ENCODE results near the gene OBI1. TPM values are rescaled to one million over a fixed set of nuclear protein-coding genes. Genes with fewer than 3 reads are reported as not detected.

The OBI1 gene
- total RNA-seq, 3 donors from 2014 or later: 5.2 to 8.1 (median 5.9) TPM

- peak; percentile 29 for ATAC-seq
- peak overlapping the region; percentile 85 for H3K4me3 ChIP-seq
- DNase-seq: no peak
- intact Hi-C loops (cut with DNase I, micrococcal nuclease): no loop called here
- peaks cover 9% of the 10 kb centered on the region for H3K4me1 ChIP-seq (ENCODE audit: low read depth)
- no peak for TF ChIP-seq CTCF (IDR thresholded peaks at IDR 0.05)
- H3K9me3 ChIP-seq: no peaks in the 10 kb centered on the region
- no peaks in the 10 kb centered on the region for H3K36me3 ChIP-seq (ENCODE audit: low read depth)
Observed at GRCh38 chr13:78657699-78658629, 991 bp downstream of the OBI1 start.

DNA sequence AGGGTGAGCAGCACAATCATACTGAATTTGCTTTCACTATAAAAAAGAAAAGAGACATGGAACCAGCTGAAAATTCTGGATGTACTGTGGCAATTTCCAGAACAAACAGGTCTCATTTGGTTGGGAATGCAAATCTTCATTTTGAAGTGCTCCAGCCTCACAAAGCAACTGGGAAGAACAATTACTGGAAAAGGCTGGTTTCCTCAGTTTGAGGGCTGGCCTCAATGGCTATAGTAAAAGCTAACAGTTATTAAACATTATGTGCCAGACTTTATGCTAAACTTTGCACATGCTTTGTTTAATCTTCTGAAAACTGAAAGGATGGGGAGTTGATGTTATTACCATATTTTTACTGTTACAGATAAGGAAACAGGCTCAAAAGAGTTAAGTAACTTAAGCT, 3.0 kb downstream of the OBI1 start:
- intact Hi-C loops (cut with DNase I, micrococcal nuclease): no loop called here
- no peaks in the 10 kb centered on the region for H3K9me3 ChIP-seq

DNA sequence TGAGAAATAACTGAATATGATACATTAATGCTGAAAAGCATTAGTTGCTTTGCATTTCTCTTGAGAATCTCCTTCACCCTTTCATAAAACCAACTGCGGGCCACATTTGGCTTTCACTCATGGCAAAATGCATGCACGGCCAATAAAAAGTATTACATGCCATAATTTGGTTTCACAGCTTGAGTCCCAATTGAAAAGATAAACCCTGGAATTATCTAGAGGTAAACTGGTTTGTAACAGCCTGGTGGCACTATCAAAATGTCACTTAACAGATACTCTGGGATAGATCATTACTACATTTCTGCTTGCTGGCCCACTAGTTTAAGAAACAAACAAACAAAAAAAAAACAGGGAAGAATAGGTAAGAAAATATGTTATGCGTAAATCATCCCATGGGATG, 3.9 kb downstream of the OBI1 start:
- no peaks in the 10 kb centered on the region for H3K9me3 ChIP-seq
- H3K4me1 ChIP-seq (ENCODE audit: low read depth): peaks cover 9% of the 10 kb centered on the region
- H3K4me3 ChIP-seq: no peak overlapping the region
- no peaks in the 10 kb centered on the region for H3K36me3 ChIP-seq (ENCODE audit: low read depth)
- no peak for TF ChIP-seq CTCF (IDR thresholded peaks at IDR 0.05)
- no peak for ATAC-seq
- intact Hi-C loops (cut with DNase I, micrococcal nuclease): no loop called here
- DNase-seq: no peak

More for the DNA sequence above, 3.0 kb downstream of the OBI1 start:
- TF ChIP-seq CTCF (IDR thresholded peaks at IDR 0.05): no peak
- Histone ChIP-seq H3K36me3 (ENCODE audit: low read depth) (no peaks in the 10 kb centered on the region), H3K4me3 (no peak overlapping the region), H3K4me1 (ENCODE audit: low read depth) (peaks cover 9% of the 10 kb centered on the region)
- no peak for ATAC-seq
- no peak for DNase-seq

DNA sequence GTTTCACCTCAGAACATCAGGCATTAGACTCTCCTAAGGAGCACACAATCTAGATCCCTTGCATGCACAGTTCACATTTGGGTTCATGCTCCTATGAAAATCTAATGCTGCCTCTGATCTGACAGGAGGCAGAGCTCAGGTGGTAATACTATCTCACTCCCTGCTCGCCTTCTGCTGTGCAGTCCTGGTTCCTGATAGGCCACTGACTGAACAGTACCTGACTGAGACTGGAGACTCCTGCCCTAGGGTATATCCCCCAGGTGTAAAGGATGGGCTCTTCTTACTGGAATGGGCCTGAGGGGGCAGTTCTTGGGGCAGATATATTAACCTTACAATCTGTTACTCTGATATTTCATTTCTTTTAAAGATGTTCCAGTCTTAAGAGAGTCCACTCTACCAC, 6.3 kb downstream of the OBI1 start:
- intact Hi-C loops (cut with DNase I, micrococcal nuclease): no loop called here
- no peaks in the 10 kb centered on the region for H3K36me3 ChIP-seq (ENCODE audit: low read depth)
- TF ChIP-seq CTCF (IDR thresholded peaks at IDR 0.05): no peak
- no peak for DNase-seq
- H3K4me1 ChIP-seq (ENCODE audit: low read depth): peaks cover 3% of the 10 kb centered on the region
- H3K9me3 ChIP-seq: no peaks in the 10 kb centered on the region
- ATAC-seq: no peak
- no peak overlapping the region for H3K4me3 ChIP-seq

- Histone ChIP-seq H3K36me3 (ENCODE audit: low read depth) (no peaks in the 10 kb centered on the region), H3K4me3 (no peak overlapping the region), H3K9me3 (no peaks in the 10 kb centered on the region), H3K4me1 (ENCODE audit: low read depth) (no peaks in the 10 kb centered on the region)
- ATAC-seq (no peak), DNase-seq (no peak)
- no peak for TF ChIP-seq CTCF (IDR thresholded peaks at IDR 0.05)
- intact Hi-C loops (cut with DNase I, micrococcal nuclease): no loop called here
Observed at GRCh38 chr13:78650717-78651083, 8.3 kb downstream of the OBI1 start.
